Body of pancreas (tissue), 4 donors: ENCODE measurements around the gene EYA3.

Source experiments
- POLR2A ChIP-seq, 3 donors: fragments of 450-650 bp; IDR thresholded peaks; one replicate each; pipeline ENCODE4 v1.6.1; 2016; ENCODE audit warnings: antibody characterized with exemption in 3 of 3, mild to moderate bottlenecking in 2 of 3
- TF ChIP-seq, protein P1 (sequence below), 7 experiments: fragments of 450-650 bp in 4 of 7; fragments of 200-600 bp in 3 of 7; sonication (generic) in 3 of 7; IDR thresholded peaks; one replicate each; pipeline ENCODE4 v1.5.1; 2016 to 2019; ENCODE audit warnings: antibody characterized with exemption in 7 of 7

DNA sequence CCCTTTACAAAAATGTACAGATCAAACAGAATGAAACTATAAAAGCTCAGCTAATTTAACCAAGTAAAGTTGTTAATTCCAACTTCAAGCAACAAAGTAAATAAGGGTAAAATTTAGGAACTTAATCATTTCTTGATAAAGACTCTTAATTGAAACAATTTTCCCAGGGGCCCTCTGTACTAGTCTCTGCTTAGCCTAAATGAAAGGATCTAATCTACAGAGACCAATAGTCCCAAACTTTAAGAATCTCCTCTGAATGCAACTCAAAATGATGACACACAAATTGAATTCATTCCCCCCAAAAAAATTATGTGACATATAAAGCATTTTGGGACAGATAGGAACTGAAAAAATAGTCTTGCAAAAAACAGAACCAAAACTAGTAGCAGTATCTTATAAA is 16.6 kb downstream of the EYA3 start:
- TF ChIP-seq, protein P1, sequence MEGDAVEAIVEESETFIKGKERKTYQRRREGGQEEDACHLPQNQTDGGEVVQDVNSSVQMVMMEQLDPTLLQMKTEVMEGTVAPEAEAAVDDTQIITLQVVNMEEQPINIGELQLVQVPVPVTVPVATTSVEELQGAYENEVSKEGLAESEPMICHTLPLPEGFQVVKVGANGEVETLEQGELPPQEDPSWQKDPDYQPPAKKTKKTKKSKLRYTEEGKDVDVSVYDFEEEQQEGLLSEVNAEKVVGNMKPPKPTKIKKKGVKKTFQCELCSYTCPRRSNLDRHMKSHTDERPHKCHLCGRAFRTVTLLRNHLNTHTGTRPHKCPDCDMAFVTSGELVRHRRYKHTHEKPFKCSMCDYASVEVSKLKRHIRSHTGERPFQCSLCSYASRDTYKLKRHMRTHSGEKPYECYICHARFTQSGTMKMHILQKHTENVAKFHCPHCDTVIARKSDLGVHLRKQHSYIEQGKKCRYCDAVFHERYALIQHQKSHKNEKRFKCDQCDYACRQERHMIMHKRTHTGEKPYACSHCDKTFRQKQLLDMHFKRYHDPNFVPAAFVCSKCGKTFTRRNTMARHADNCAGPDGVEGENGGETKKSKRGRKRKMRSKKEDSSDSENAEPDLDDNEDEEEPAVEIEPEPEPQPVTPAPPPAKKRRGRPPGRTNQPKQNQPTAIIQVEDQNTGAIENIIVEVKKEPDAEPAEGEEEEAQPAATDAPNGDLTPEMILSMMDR (IDR thresholded peaks at IDR 0.05) = no peak
- no peak for TF ChIP-seq POLR2A (IDR thresholded peaks at IDR 0.05)
